ENCODE measurements around the gene CRNKL1. TPM values are rescaled to one million over a fixed set of nuclear protein-coding genes. Genes with fewer than 3 reads are reported as not detected.
A peak's percentile ranks its signal among the peaks of the same experiment; 100 is the strongest.

Gene CRNKL1
- total and polyA plus RNA-seq, 8 donors: 7.3 to 43.2 (median 18.3) TPM

- Histone ChIP-seq H3K4me3 (no peak overlapping the region), H3K4me1 (no peaks in the 10 kb centered on the region), H3K36me3 (no peaks in the 10 kb centered on the region), H3K27me3 (peaks cover 0 to 6% (median 0%) of the 10 kb centered on the region in 3 donors), H3K27ac (no peak overlapping the region), H3K9me3 (no peaks in the 10 kb centered on the region)
- DNase-seq: no peak
- 67 to 75% (median 73%) methylated on average over 12 of the region's 12 CpGs for WGBS, 5 donors
- intact Hi-C loops (cut with DNase I; ENCODE audit: low total_unique reads): no loop called here
- TF ChIP-seq POLR2A (IDR thresholded peaks at IDR 0.05): no peak
- no peak for TF ChIP-seq EP300 (IDR thresholded peaks at IDR 0.05)
- no peak for TF ChIP-seq CTCF (IDR thresholded peaks at IDR 0.05)
- no peak for TF ChIP-seq POLR2AphosphoS5 (IDR thresholded peaks at IDR 0.05)
Observed at GRCh38 chr20:20063941-20064702, 11.9 kb upstream of the CRNKL1 start.

GRCh38 chr20:20060234-20060998 is 8.2 kb upstream of the CRNKL1 start:
- intact Hi-C loops (cut with DNase I; ENCODE audit: low total_unique reads): no loop called here
- TF ChIP-seq CTCF (IDR thresholded peaks at IDR 0.05): no peak
- TF ChIP-seq EP300 (IDR thresholded peaks at IDR 0.05): no peak
- no peak for TF ChIP-seq POLR2AphosphoS5 (IDR thresholded peaks at IDR 0.05)
- no peak for TF ChIP-seq POLR2A (IDR thresholded peaks at IDR 0.05)
- 74 to 87% (median 77%) methylated on average over 6 of the region's 6 CpGs for WGBS, 5 donors
- Histone ChIP-seq H3K9me3 (no peaks in the 10 kb centered on the region), H3K4me3 (no peak overlapping the region), H3K27ac (no peak overlapping the region), H3K4me1 (no peaks in the 10 kb centered on the region), H3K36me3 (no peaks in the 10 kb centered on the region), H3K27me3 (peaks cover 0 to 6% (median 0%) of the 10 kb centered on the region in 3 donors)
- DNase-seq: no peak

GRCh38 chr20:20051767-20052073 is 546 bp downstream of the CRNKL1 start:
- Histone ChIP-seq H3K27me3 (no peaks in the 10 kb centered on the region), H3K36me3 (peaks cover 36 to 39% (median 38%) of the 10 kb centered on the region in 4 donors), H3K9me3 (no peaks in the 10 kb centered on the region), H3K4me3 (peak overlapping the region; percentile 94 to 99 (median 96)), H3K4me1 (peaks cover 9 to 24% (median 15%) of the 10 kb centered on the region in 4 donors), H3K27ac (peak overlapping the region; percentile 87 to 93 (median 93))
- 0 to 2% (median 1%) methylated on average over 13 of the region's 13 CpGs for WGBS, 5 donors
- no peak for DNase-seq
- TF ChIP-seq POLR2A (IDR thresholded peaks at IDR 0.05): no peak
- TF ChIP-seq POLR2AphosphoS5 (IDR thresholded peaks at IDR 0.05): no peak
- TF ChIP-seq EP300 (IDR thresholded peaks at IDR 0.05): no peak
- no peak for TF ChIP-seq CTCF (IDR thresholded peaks at IDR 0.05)
- intact Hi-C loops (cut with DNase I; ENCODE audit: low total_unique reads): no loop called here

GRCh38 chr20:20039752-20040387 is 12.4 kb downstream of the CRNKL1 start:
- Histone ChIP-seq H3K36me3 (peaks cover 84 to 100% (median 100%) of the 10 kb centered on the region in 4 donors), H3K27ac (no peak overlapping the region), H3K27me3 (no peaks in the 10 kb centered on the region), H3K4me3 (no peak overlapping the region), H3K4me1 (no peaks in the 10 kb centered on the region), H3K9me3 (no peaks in the 10 kb centered on the region)
- 90 to 97% (median 95%) methylated on average over 6 of the region's 6 CpGs for WGBS, 5 donors
- TF ChIP-seq CTCF (IDR thresholded peaks at IDR 0.05) (no peak), POLR2AphosphoS5 (IDR thresholded peaks at IDR 0.05) (no peak), POLR2A (IDR thresholded peaks at IDR 0.05) (no peak), EP300 (IDR thresholded peaks at IDR 0.05) (no peak)
- no peak for DNase-seq
- intact Hi-C loops (cut with DNase I; ENCODE audit: low total_unique reads): no loop called here

Measured in stomach (tissue), 9 donors.